GM12878 (cell line): Measurements from ENCODE around the gene SOCS4. TPM values are rescaled to one million over a fixed set of nuclear protein-coding genes. Genes with fewer than 3 reads are reported as not detected.

ENCODE experiments used
- CBFB ChIP-seq: IDR thresholded peaks from 2 replicates; pipeline ENCODE4 v1.6.1; 2016; ENCODE audit warnings: antibody characterized with exemption, low read depth
- CEBPZ ChIP-seq: fragments of 150-350 bp; IDR thresholded peaks from 2 replicates; pipeline ENCODE4 v1.6.1; 2016; ENCODE audit warnings: low read depth, low read length
- CUX1 ChIP-seq: IDR thresholded peaks from 2 replicates; pipeline ENCODE4 v1.6.1; 2012; ENCODE audit warnings: improper control_type of control experiment, low read depth, low read length; ENCODE audit not compliant: insufficient replicate concordance
- E2F8 ChIP-seq: fragments of 450-650 bp; IDR thresholded peaks from 2 replicates; pipeline ENCODE4 v1.6.1; 2018; ENCODE audit warnings: mild to moderate bottlenecking, low read depth, moderate library complexity; ENCODE audit not compliant: partially characterized antibody
- FOXK2 ChIP-seq: fragments of 450-650 bp; IDR thresholded peaks from 2 replicates; pipeline ENCODE4 v1.6.1; 2017; ENCODE audit warnings: mild to moderate bottlenecking, moderate library complexity
- GABPA ChIP-seq: IDR thresholded peaks from 2 replicates; pipeline ENCODE4 v1.6.1; 2014; ENCODE audit warnings: antibody characterized with exemption, low read depth, mild to moderate bottlenecking, inconsistent platforms
- MTA2 ChIP-seq: fragments of 450-650 bp; IDR thresholded peaks from 2 replicates; pipeline ENCODE4 v1.6.1; 2016; ENCODE audit warnings: low read depth, mild to moderate bottlenecking, moderate library complexity
- MYC ChIP-seq: IDR thresholded peaks from 2 replicates; pipeline ENCODE4 v1.6.1; 2011; ENCODE audit warnings: mild to moderate bottlenecking, low read length, moderate library complexity, inconsistent platforms; ENCODE audit not compliant: insufficient read depth, insufficient replicate concordance, insufficient read length, severe bottlenecking
- PRDM15 ChIP-seq: fragments of 450-650 bp; formaldehyde crosslinking; IDR thresholded peaks from 2 replicates; pipeline ENCODE4 v1.4.0; 2020; ENCODE audit warnings: mild to moderate bottlenecking, moderate library complexity
- TAF1 ChIP-seq: IDR thresholded peaks from 2 replicates; pipeline ENCODE4 v1.6.1; 2011; ENCODE audit warnings: mild to moderate bottlenecking, low read depth, low read length, borderline replicate concordance
- YY1 ChIP-seq: IDR thresholded peaks from 2 replicates; pipeline ENCODE4 v1.6.1; 2011; ENCODE audit warnings: low read depth, mild to moderate bottlenecking, low read length
- ZNF217 ChIP-seq: fragments of 450-650 bp; IDR thresholded peaks from 2 replicates; pipeline ENCODE4 v1.6.1; 2017; ENCODE audit warnings: antibody characterized with exemption, mild to moderate bottlenecking
- ZNF622 ChIP-seq: fragments of 450-650 bp; IDR thresholded peaks from 2 replicates; pipeline ENCODE4 v1.6.1; 2017; ENCODE audit warnings: mild to moderate bottlenecking, inconsistent platforms
- ZSCAN29 ChIP-seq: fragments of 450-650 bp; IDR thresholded peaks from 2 replicates; pipeline ENCODE4 v1.6.1; 2017; ENCODE audit warnings: mild to moderate bottlenecking, moderate library complexity
- polyA plus RNA-seq, 11 experiments: library from polyadenylated mRNA; depleted of rRNA in 4 of 11; unstranded in 6 of 11; stranded (reverse) in 5 of 11; fragments of >200 nt; fragmentation: Nextera tagmentation in 4 of 11; fragmentation: Illumina TruSeq in 1 of 11; extraction: Ambion mirVana in 4 of 11; extraction: Trizol in 1 of 11; gene quantifications; 1 replicate in 1 of 11; 2 replicates in 10 of 11; pipeline versions ENCODE4 v1.2.1 to v1.2.3, GENCODE V29; 2011 to 2016; ENCODE audit warnings: inconsistent platforms in 2 of 11, missing spikeins in 2 of 11, low read depth in 1 of 11
- total RNA-seq, 4 experiments: library from RNA; depleted of rRNA in 3 of 4; stranded (reverse); fragments of >200 nt in 3 of 4; fragmentation: Illumina TruSeq in 1 of 4; extraction: Trizol in 1 of 4; gene quantifications; 2 replicates each; pipeline versions ENCODE4 v1.2.1 to v1.2.3, GENCODE V29; 2013 to 2021

Gene SOCS4
- total and polyA plus RNA-seq, 10 of the 15 experiments (the other 5 are each of a cell fraction or from before 2014, with no cell fraction given) = 5.7 to 31.5 (median 20.8) TPM

GRCh38 chr14:55071870-55072640 lies 45.0 kb downstream of the SOCS4 start (continued):
- TF ChIP-seq FOXK2 (no peak), CUX1 (no peak), CEBPZ (no peak), ZNF622 (no peak), CBFB (0 out of 2 replicates have a peak, but pooled peaks have one; percentile 19), PRDM15 (CRISPR knock-in tag) (0 out of 2 replicates have a peak, but pooled peaks have one; percentile 31), YY1 (no peak), TAF1 (peak; percentile 12; the same call in 1 of the 2 replicates), E2F8 (peak; percentile 46), GABPA (no peak), ZSCAN29 (no peak), MTA2 (peak; percentile 85), MYC (no peak), ZNF217 (no peak)
